Keratinocyte (primary cell): ENCODE data around the gene SLC6A19. TPM values are rescaled to one million over a fixed set of nuclear protein-coding genes. Genes with fewer than 3 reads are reported as not detected.

Source experiments
- DNase-seq: peaks from one replicate; pipeline ENCODE4 v3.0.0-alpha.2; 2011; ENCODE audit warnings: low read depth, missing footprints, low spot score
- FAIRE-seq: peaks from 2 replicates; lab custom pipeline; 2011; peaks lifted over from hg19 to GRCh38; lab: Jason Lieb, UNC
- H2AFZ ChIP-seq: 2 replicates; pipeline ENCODE4 v1.6.0; 2012; ENCODE audit warnings: low read length, control low read depth, inconsistent platforms; ENCODE audit not compliant: control insufficient read depth
- H3K27ac ChIP-seq: 2 replicates; pipeline ENCODE4 v1.5.1; 2011; ENCODE audit warnings: low read length; ENCODE audit not compliant: control insufficient read depth, insufficient read depth
- H3K27me3 ChIP-seq: 3 replicates; pipeline ENCODE4 v1.6.0; 2011; ENCODE audit warnings: low read length; ENCODE audit not compliant: control insufficient read depth, insufficient read depth; ENCODE audit errors: extremely low read depth
- H3K36me3 ChIP-seq, 2 experiments: 2 replicates in 1 of 2; 3 replicates in 1 of 2; pipeline ENCODE4 v1.5.1; 2011; ENCODE audit warnings: low read length in 2 of 2, mild to moderate bottlenecking in 1 of 2; ENCODE audit not compliant: control insufficient read depth in 2 of 2, insufficient read depth in 2 of 2; ENCODE audit errors: extremely low read depth in 1 of 2
- H3K4me1 ChIP-seq: 3 replicates; pipeline ENCODE4 v1.5.1; 2011; ENCODE audit warnings: low read length; ENCODE audit not compliant: control insufficient read depth, insufficient read depth; ENCODE audit errors: extremely low read depth
- H3K4me2 ChIP-seq: 3 replicates; pipeline ENCODE4 v1.6.0; 2011; ENCODE audit warnings: low read depth, low read length; ENCODE audit not compliant: control insufficient read depth, insufficient read depth; ENCODE audit errors: extremely low read depth
- H3K4me3 ChIP-seq, 3 experiments: fragments of 200-600 bp in 1 of 3; sonication (generic) in 1 of 3; 2 replicates in 2 of 3; 3 replicates in 1 of 3; pipeline ENCODE4 v1.5.1; 2011 to 2016; ENCODE audit warnings: low read length in 3 of 3, mild to moderate bottlenecking in 3 of 3, control low read depth in 2 of 3, inconsistent platforms in 1 of 3, low read depth in 1 of 3, mixed read lengths in 1 of 3, mixed run types in 1 of 3, moderate library complexity in 1 of 3; ENCODE audit not compliant: control insufficient read depth in 2 of 3, insufficient read depth in 2 of 3; ENCODE audit errors: extremely low read depth in 1 of 3
- H3K79me2 ChIP-seq: 2 replicates; pipeline ENCODE4 v1.6.0; 2012; ENCODE audit warnings: low read length; ENCODE audit not compliant: control insufficient read depth, insufficient read depth
- H3K9ac ChIP-seq: 3 replicates; pipeline ENCODE4 v1.6.0; 2011; ENCODE audit warnings: low read length; ENCODE audit not compliant: control insufficient read depth, insufficient read depth; ENCODE audit errors: extremely low read depth
- H3K9me1 ChIP-seq: 3 replicates; pipeline ENCODE4 v1.6.0; 2011; ENCODE audit warnings: low read length; ENCODE audit not compliant: control insufficient read depth, insufficient read depth; ENCODE audit errors: extremely low read depth
- H3K9me3 ChIP-seq: 2 replicates; pipeline ENCODE4 v1.5.1; 2012; ENCODE audit warnings: low read depth, low read length; ENCODE audit not compliant: control insufficient read depth
- H4K20me1 ChIP-seq: 3 replicates; pipeline ENCODE4 v1.6.0; 2011; ENCODE audit warnings: low read length; ENCODE audit not compliant: control insufficient read depth, insufficient read depth; ENCODE audit errors: extremely low read depth
- EZH2 ChIP-seq: IDR thresholded peaks from one replicate; pipeline ENCODE4 v1.6.1; 2012; ENCODE audit warnings: inconsistent platforms, mild to moderate bottlenecking, low read length, moderate library complexity
- dilution Hi-C: fragments of 300-500 bp; cut with MboI; formaldehyde crosslinking; loops from one replicate; pipeline ENCODE4 v1.7.0; 2020; ENCODE audit warnings: low sequenced_read_pairs; ENCODE audit not compliant: extremely low pct_ligation_motif_present
- polyA plus RNA-seq, 5 experiments: library from polyadenylated mRNA; depleted of rRNA in 3 of 5; stranded (reverse) in 3 of 5; stranded (forward) in 1 of 5; unstranded in 1 of 5; fragments of >200 nt; gene quantifications; 1 replicate in 1 of 5; 2 replicates in 3 of 5; 3 replicates in 1 of 5; pipeline versions ENCODE4 v1.2.1 to v1.2.3, GENCODE V29; 2011 to 2012; ENCODE audit warnings: missing spikeins in 2 of 5, low read depth in 1 of 5, low replicate concordance in 1 of 5
- TF ChIP-seq, protein P1 (sequence below), 3 experiments: IDR thresholded peaks in 1 of 3; conservative IDR thresholded peaks in 1 of 3; optimal IDR thresholded peaks in 1 of 3; 2 replicates in 2 of 3; 3 replicates in 1 of 3; pipeline versions ENCODE3 to v1.5.1; 2011; ENCODE audit warnings: low read length in 3 of 3, mild to moderate bottlenecking in 3 of 3, moderate library complexity in 2 of 3, control low read depth in 1 of 3, inconsistent platforms in 1 of 3; ENCODE audit not compliant: insufficient read depth in 2 of 3; ENCODE audit errors: extremely low read depth in 1 of 3

Gene SLC6A19
- polyA plus RNA-seq, 1 donor (not counting 4 experiments of a cell fraction or from before 2014, with no cell fraction given): not detected

DNA sequence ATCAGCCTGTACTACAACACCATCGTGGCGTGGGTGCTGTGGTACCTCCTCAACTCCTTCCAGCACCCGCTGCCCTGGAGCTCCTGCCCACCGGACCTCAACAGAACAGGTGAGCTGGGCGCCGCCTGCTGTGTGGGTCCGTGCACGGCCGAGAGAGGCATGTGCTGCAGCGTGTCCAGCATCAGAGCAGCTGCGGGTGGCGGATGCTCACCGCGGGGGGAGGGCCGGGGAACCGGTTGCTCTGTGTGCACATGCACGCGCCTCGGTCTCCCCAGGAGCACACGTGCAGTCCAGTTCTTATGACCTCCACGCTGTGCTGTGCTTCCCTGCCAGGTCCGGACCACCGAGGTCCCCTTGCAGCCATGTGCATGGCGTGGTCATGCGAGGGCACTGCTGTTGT, 31.4 kb downstream of the SLC6A19 start:
- Histone ChIP-seq H3K27ac (no peak overlapping the region), H2AFZ (no peak overlapping the region)
- dilution Hi-C loops: no loop called here

DNA sequence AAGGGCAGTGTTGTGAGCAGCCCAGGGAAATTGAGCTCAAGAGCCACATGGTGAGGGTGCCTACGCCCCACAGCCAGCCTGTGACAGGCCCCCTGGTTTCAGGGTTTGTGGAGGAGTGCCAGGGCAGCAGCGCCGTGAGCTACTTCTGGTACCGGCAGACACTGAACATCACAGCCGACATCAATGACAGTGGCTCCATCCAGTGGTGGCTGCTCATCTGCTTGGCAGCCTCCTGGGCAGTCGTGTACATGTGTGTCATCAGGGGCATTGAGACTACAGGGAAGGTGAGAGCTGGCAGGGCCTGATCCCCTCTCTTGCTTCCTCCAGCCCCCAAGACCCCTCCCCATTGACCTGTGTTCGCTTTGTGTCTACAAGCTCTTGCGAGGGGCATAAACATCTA, 34.0 kb downstream of the SLC6A19 start:
- Histone ChIP-seq H3K4me2 (no peak overlapping the region), H3K27me3 (no peaks in the 10 kb centered on the region), H2AFZ (no peak overlapping the region), H3K9me1 (no peaks in the 10 kb centered on the region), H3K9me3 (peaks cover 12% of the 10 kb centered on the region), H3K79me2 (no peaks in the 10 kb centered on the region), H3K27ac (no peak overlapping the region), H3K4me1 (no peaks in the 10 kb centered on the region), H3K36me3 (no peaks in the 10 kb centered on the region), H4K20me1 (no peaks in the 10 kb centered on the region), H3K4me3 (no peak overlapping the region), H3K9ac (no peak overlapping the region)
- FAIRE-seq: no peak
- DNase-seq: no peak
- no peak for TF ChIP-seq EZH2
- TF ChIP-seq, protein P1, sequence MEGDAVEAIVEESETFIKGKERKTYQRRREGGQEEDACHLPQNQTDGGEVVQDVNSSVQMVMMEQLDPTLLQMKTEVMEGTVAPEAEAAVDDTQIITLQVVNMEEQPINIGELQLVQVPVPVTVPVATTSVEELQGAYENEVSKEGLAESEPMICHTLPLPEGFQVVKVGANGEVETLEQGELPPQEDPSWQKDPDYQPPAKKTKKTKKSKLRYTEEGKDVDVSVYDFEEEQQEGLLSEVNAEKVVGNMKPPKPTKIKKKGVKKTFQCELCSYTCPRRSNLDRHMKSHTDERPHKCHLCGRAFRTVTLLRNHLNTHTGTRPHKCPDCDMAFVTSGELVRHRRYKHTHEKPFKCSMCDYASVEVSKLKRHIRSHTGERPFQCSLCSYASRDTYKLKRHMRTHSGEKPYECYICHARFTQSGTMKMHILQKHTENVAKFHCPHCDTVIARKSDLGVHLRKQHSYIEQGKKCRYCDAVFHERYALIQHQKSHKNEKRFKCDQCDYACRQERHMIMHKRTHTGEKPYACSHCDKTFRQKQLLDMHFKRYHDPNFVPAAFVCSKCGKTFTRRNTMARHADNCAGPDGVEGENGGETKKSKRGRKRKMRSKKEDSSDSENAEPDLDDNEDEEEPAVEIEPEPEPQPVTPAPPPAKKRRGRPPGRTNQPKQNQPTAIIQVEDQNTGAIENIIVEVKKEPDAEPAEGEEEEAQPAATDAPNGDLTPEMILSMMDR (optimal IDR thresholded peaks at IDR 0.05 in 1 of 3, IDR thresholded peaks at IDR 0.05 in 1 of 3, conservative IDR thresholded peaks at IDR 0.05 in 1 of 3; ENCODE audit: extremely low read depth in 1 of 3, insufficient read depth in 2 of 3, low read length in 3 of 3): no peak
- dilution Hi-C loops: no loop called here

More for the DNA sequence above, 31.4 kb downstream of the SLC6A19 start:
- Histone ChIP-seq H4K20me1 (no peaks in the 10 kb centered on the region), H3K4me3 (no peak overlapping the region), H3K27me3 (peaks cover 2% of the 10 kb centered on the region), H3K36me3 (no peaks in the 10 kb centered on the region), H3K9me3 (peaks cover 12% of the 10 kb centered on the region), H3K4me1 (no peaks in the 10 kb centered on the region), H3K9me1 (no peaks in the 10 kb centered on the region), H3K4me2 (no peak overlapping the region), H3K9ac (no peak overlapping the region), H3K79me2 (no peaks in the 10 kb centered on the region)
- FAIRE-seq (no peak), DNase-seq (no peak)
- TF ChIP-seq EZH2: no peak
- TF ChIP-seq, protein P1 (optimal IDR thresholded peaks at IDR 0.05 in 1 of 3, IDR thresholded peaks at IDR 0.05 in 1 of 3, conservative IDR thresholded peaks at IDR 0.05 in 1 of 3; ENCODE audit: extremely low read depth in 1 of 3, insufficient read depth in 2 of 3, low read length in 3 of 3): no peak
